ENCODE measurements around the gene CREB3L2. TPM values are rescaled to one million over a fixed set of nuclear protein-coding genes. Genes with fewer than 3 reads are reported as not detected.

Gene CREB3L2
- total and polyA plus RNA-seq, 2 of the 8 experiments (the other 6 are each of a cell fraction or from before 2014, with no cell fraction given), result 14.4 to 48.3 TPM

DNA sequence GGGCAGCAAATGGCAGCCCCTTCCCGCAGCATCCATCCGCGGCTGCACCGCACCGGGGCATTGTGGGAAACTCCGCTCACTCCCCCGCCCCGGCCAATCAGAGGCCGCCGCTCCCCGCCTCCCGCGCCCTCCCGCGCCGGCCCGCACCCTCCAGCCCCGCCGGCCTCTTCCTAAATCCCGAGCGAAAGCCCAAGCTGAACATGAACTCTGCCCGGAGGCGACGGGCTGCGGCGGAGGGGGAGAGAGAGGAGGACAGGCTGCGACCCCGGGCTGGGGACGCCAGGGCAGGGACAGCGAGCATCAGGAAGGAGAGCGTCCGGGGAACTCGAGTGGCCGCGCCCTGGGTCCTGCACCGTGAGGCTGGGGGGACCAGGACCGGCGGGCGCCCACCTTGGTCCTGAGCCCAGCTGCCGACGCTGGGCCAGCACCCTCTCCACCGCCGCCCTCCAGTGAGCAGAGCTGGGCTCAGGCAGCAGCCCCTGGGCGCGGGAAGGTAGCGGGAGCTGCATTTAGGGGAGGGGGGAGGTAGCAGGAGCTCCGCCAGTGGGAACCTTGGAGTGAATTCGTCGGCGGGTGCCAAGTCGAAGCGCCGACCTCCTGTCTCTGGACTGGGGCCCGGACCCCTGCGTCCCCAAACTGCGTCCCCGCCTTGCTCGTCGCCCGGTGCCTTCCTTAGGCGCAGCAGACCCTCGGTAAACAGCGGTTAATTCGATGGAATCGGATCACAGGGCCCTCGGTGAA is 154.9 kb downstream of the CREB3L2 start, which contains the start of gene DGKI:
TSS of gene DGKI (minus strand) at position 148 of the 741 bp plus-strand sequence.
- no peaks in the 10 kb centered on the region; a peak in 1 of 4 replicates for H3K79me2 ChIP-seq (ENCODE audit: control insufficient read depth in 1 of 2, insufficient read depth in 2 of 2, low read length in 2 of 2)
- ChIA-PET POLR2A (ENCODE audit: partially characterized antibody) (no interaction called here), CTCF (ENCODE audit: partially characterized antibody) (interaction anchor here (0.8 to 7.1 kb wide), 6 partner anchors 22 to 194 kb away, joined by 3 to 31 read pairs (median 3); no protein-coding TSS in a partner anchor)
- no peak for FAIRE-seq
- H3K4me1 ChIP-seq (replicated peaks in 1 of 4; ENCODE audit: control insufficient read depth in 3 of 4, insufficient read depth in 4 of 4, low read length in 3 of 4), result peaks cover 2 to 10% (median 8%) of the 10 kb centered on the region in 4 experiments; a peak in 6 of 7 replicates
- no peak within 1 kb of the TSS for H2AK5ac ChIP-seq (ENCODE audit: low read depth, low read length)
- H3K56ac ChIP-seq (replicated peaks; ENCODE audit: insufficient read length, low read depth, low read length), result no peak within 1 kb of the TSS
- no peak within 1 kb of the TSS for H3K4ac ChIP-seq (replicated peaks; ENCODE audit: insufficient read length, low read depth, low read length)
- no peak within 1 kb of the TSS for H3K27ac ChIP-seq (ENCODE audit: low read depth, low read length)
- no peak within 1 kb of the TSS for H3K9ac ChIP-seq (replicated peaks in 1 of 4; ENCODE audit: extremely low read depth in 1 of 4, low read depth in 3 of 4, low read length in 3 of 4)
- H4K5ac ChIP-seq (ENCODE audit: insufficient read length, low read depth, low read length), result no peak within 1 kb of the TSS
- no peaks in the 10 kb centered on the region for H3K9me3 ChIP-seq (ENCODE audit: insufficient read depth in 2 of 2, low read depth in 1 of 2, low read length in 1 of 2)
- no peaks in the 10 kb centered on the region for H3K79me1 ChIP-seq (ENCODE audit: low read depth, low read length)
- peak in 1 of 2 experiments; percentile 81 for DNase-seq (ENCODE audit: low read depth in 1 of 2, low spot score in 2 of 2)
- H2BK12ac ChIP-seq (ENCODE audit: low read depth, low read length), result no peak within 1 kb of the TSS
- H4K91ac ChIP-seq (replicated peaks; ENCODE audit: insufficient read length, low read length), result no peak within 1 kb of the TSS
- peak within 1 kb of the TSS; percentile 66 for H2AFZ ChIP-seq (ENCODE audit: low read length)
- no peak within 1 kb of the TSS for H3K14ac ChIP-seq (ENCODE audit: insufficient read length)
- 2% methylated on average over 35 of the region's 66 CpGs; no CpG with 5 or more reads in 1 of the 2 experiments for WGBS, 2 experiments (ENCODE audit: extremely low coverage in 1 of 2, insufficient coverage in 1 of 2, insufficient read length in 1 of 2, insufficient replicate concordance in 2 of 2, low coverage in 1 of 2, low lambda C conversion rate in 2 of 2, missing lambda C conversion rate in 1 of 2)
- H3K23me2 ChIP-seq (ENCODE audit: low read depth, low read length), result peaks cover 7% of the 10 kb centered on the region
- peak within 1 kb of the TSS; percentile 32 to 63 (median 46) for H3K4me3 ChIP-seq (ENCODE audit: extremely low read depth in 1 of 4, insufficient read depth in 2 of 4, low read depth in 3 of 4, low read length in 4 of 4)
- H4K8ac ChIP-seq (ENCODE audit: extremely low read depth, insufficient read depth, low read length), result peak within 1 kb of the TSS; percentile 65; the same call in 1 of the 2 replicates
- H3K23ac ChIP-seq (ENCODE audit: insufficient read length), result no peak within 1 kb of the TSS
- peaks cover 24 to 46% (median 37%) of the 10 kb centered on the region in 4 experiments for H3K27me3 ChIP-seq (replicated peaks in 1 of 4; ENCODE audit: control insufficient read depth in 3 of 4, extremely low read depth in 1 of 4, insufficient read depth in 3 of 4, low read length in 3 of 4)
- peak within 1 kb of the TSS; percentile 76 to 81 for H3K4me2 ChIP-seq (ENCODE audit: insufficient read depth in 1 of 2, low read depth in 2 of 2, low read length in 2 of 2)
- no peak within 1 kb of the TSS for H2BK120ac ChIP-seq (replicated peaks; ENCODE audit: low read depth, low read length)
- H2BK15ac ChIP-seq (ENCODE audit: low read length), result no peak within 1 kb of the TSS
- H2BK5ac ChIP-seq (ENCODE audit: low read depth, low read length), result no peak within 1 kb of the TSS
- peak within 1 kb of the TSS; percentile 88; the same call in 1 of the 2 replicates for H3K18ac ChIP-seq (ENCODE audit: extremely low read depth, low read length)
- peaks cover 0 to 2% of the 10 kb centered on the region in 2 experiments for H4K20me1 ChIP-seq (replicated peaks in 1 of 2; ENCODE audit: control insufficient read depth in 1 of 2, insufficient read depth in 2 of 2, low read length in 2 of 2)
- no peak within 1 kb of the TSS for H2BK20ac ChIP-seq (ENCODE audit: low read length)
- no peaks in the 10 kb centered on the region for H3K36me3 ChIP-seq (ENCODE audit: control insufficient read depth in 2 of 4, insufficient read depth in 4 of 4, low read length in 3 of 4)
- TF ChIP-seq RNF2 (IDR thresholded peaks at IDR 0.05; ENCODE audit: borderline replicate concordance, low read depth, low read length, missing control alignments, poor library complexity, severe bottlenecking), result no peak
- no peak for TF ChIP-seq SIX5 (IDR thresholded peaks at IDR 0.05; ENCODE audit: low read depth, low read length)
- no peak for TF ChIP-seq TBP (IDR thresholded peaks at IDR 0.05; ENCODE audit: low read depth, low read length)
- peak; percentile 86; the same call in 1 of the 2 replicates for TF ChIP-seq SUZ12 (IDR thresholded peaks at IDR 0.05; ENCODE audit: low read length)
- TF ChIP-seq, protein P1, sequence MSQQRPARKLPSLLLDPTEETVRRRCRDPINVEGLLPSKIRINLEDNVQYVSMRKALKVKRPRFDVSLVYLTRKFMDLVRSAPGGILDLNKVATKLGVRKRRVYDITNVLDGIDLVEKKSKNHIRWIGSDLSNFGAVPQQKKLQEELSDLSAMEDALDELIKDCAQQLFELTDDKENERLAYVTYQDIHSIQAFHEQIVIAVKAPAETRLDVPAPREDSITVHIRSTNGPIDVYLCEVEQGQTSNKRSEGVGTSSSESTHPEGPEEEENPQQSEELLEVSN (IDR thresholded peaks at IDR 0.05), result peak; percentile 52; the same call in 1 of the 2 replicates
- TF ChIP-seq CEBPB (IDR thresholded peaks at IDR 0.05; ENCODE audit: low read depth, low read length), result no peak
- TF ChIP-seq SIN3A (conservative IDR thresholded peaks at IDR 0.05 in 1 of 2, IDR thresholded peaks at IDR 0.05 in 1 of 2; ENCODE audit: low read depth in 1 of 2, low read length in 2 of 2), result no peak
- TF ChIP-seq JUND (IDR thresholded peaks at IDR 0.05; ENCODE audit: low read length), result no peak
- no peak for TF ChIP-seq NANOG (IDR thresholded peaks at IDR 0.05; ENCODE audit: insufficient read depth, low read depth, low read length, poor library complexity, severe bottlenecking)
- no peak for TF ChIP-seq RXRA (IDR thresholded peaks at IDR 0.05; ENCODE audit: insufficient read depth, low read depth, low read length)
